Cardiac muscle cell (in vitro differentiated cells and primary cell): ENCODE measurements around the gene KCTD1. TPM values are rescaled to one million over a fixed set of nuclear protein-coding genes. Genes with fewer than 3 reads are reported as not detected.

Experiments used
- DNase-seq, 2 donors: peaks; one replicate each; pipeline versions ENCODE4 v3.0.0 to v3.0.0-alpha.2; 2010 to 2017; ENCODE audit warnings: low read depth in 1 of 2, low spot score in 1 of 2
- H3K27ac ChIP-seq: fragments of 200-600 bp; sonication (generic); 2 replicates; pipeline ENCODE4 v1.5.1; 2016
- H3K27me3 ChIP-seq: fragments of 200-600 bp; sonication (generic); 2 replicates; pipeline ENCODE4 v1.6.0; 2016; ENCODE audit warnings: control low read depth
- H3K36me3 ChIP-seq: fragments of 200-600 bp; sonication (generic); 2 replicates; pipeline ENCODE4 v1.5.1; 2016; ENCODE audit warnings: control low read depth
- H3K4me1 ChIP-seq: fragments of 200-600 bp; sonication (generic); 2 replicates; pipeline ENCODE4 v1.8.1; 2017; ENCODE audit warnings: low read depth, mild to moderate bottlenecking, mixed run types
- H3K4me3 ChIP-seq: fragments of 200-600 bp; sonication (generic); 2 replicates; pipeline ENCODE4 v1.5.1; 2016; ENCODE audit warnings: mild to moderate bottlenecking
- H3K9me3 ChIP-seq: fragments of 200-600 bp; sonication (generic); 2 replicates; pipeline ENCODE4 v1.5.1; 2017; ENCODE audit warnings: low read depth, mild to moderate bottlenecking, control low read depth
- CTCF ChIP-seq: IDR thresholded peaks from 2 replicates; pipeline ENCODE4 v1.5.1; 2012; ENCODE audit warnings: low read depth, mild to moderate bottlenecking, low read length
- polyA plus RNA-seq: library from polyadenylated mRNA; unstranded; fragments of >200 nt; fragmentation: Nextera tagmentation; extraction: Ambion mirVana; gene quantifications from 2 replicates; pipeline ENCODE4 v1.2.1, GENCODE V29; 2016
- total RNA-seq: library from RNA; depleted of rRNA; stranded (reverse); fragments of >200 nt; gene quantifications from 2 replicates; pipeline ENCODE4 v1.2.3, GENCODE V29; 2016

Gene KCTD1
- total and polyA plus RNA-seq, 2 experiments from 2014 or later: 3.9 to 23.1 TPM

GRCh38 chr18:26455639-26456038, 92.7 kb downstream of the KCTD1 start:
- H3K27me3 ChIP-seq: no peaks in the 10 kb centered on the region
- H3K36me3 ChIP-seq: peaks cover 3% of the 10 kb centered on the region
- H3K4me1 ChIP-seq: peaks cover 2% of the 10 kb centered on the region
- H3K4me3 ChIP-seq: no peak overlapping the region
- H3K9me3 ChIP-seq: no peaks in the 10 kb centered on the region
- TF ChIP-seq CTCF: no peak
- no peak for DNase-seq
- no peak overlapping the region for H3K27ac ChIP-seq

GRCh38 chr18:26454616-26455015, 93.7 kb downstream of the KCTD1 start:
- H3K4me1 ChIP-seq: no peaks in the 10 kb centered on the region
- no peaks in the 10 kb centered on the region for H3K9me3 ChIP-seq
- no peak for TF ChIP-seq CTCF
- no peak overlapping the region for H3K27ac ChIP-seq
- H3K4me3 ChIP-seq: no peak overlapping the region
- H3K36me3 ChIP-seq: peaks cover 3% of the 10 kb centered on the region
- DNase-seq: no peak
- no peaks in the 10 kb centered on the region for H3K27me3 ChIP-seq

- no peak for TF ChIP-seq CTCF
These were observed 94.2 kb downstream of the KCTD1 start for GRCh38 chr18:26454192-26454591.

GRCh38 chr18:26453386-26453901, 94.9 kb downstream of the KCTD1 start:
- Histone ChIP-seq H3K27ac (no peak overlapping the region), H3K4me1 (no peaks in the 10 kb centered on the region), H3K36me3 (peaks cover 3% of the 10 kb centered on the region), H3K9me3 (no peaks in the 10 kb centered on the region), H3K4me3 (no peak overlapping the region), H3K27me3 (no peaks in the 10 kb centered on the region)
- DNase-seq: no peak
- TF ChIP-seq CTCF: no peak

More at GRCh38 chr18:26454192-26454591, 94.2 kb downstream of the KCTD1 start:
- H3K27ac ChIP-seq: no peak overlapping the region
- peaks cover 3% of the 10 kb centered on the region for H3K36me3 ChIP-seq
- no peaks in the 10 kb centered on the region for H3K4me1 ChIP-seq
- H3K9me3 ChIP-seq: no peaks in the 10 kb centered on the region
- no peak overlapping the region for H3K4me3 ChIP-seq
- DNase-seq: no peak
- H3K27me3 ChIP-seq: no peaks in the 10 kb centered on the region

- H3K4me3 ChIP-seq: no peak overlapping the region
- DNase-seq: no peak
These were observed 97.2 kb downstream of the KCTD1 start for GRCh38 chr18:26450989-26451682.

More at GRCh38 chr18:26450989-26451682, 97.2 kb downstream of the KCTD1 start:
- H3K4me1 ChIP-seq: no peaks in the 10 kb centered on the region
- H3K27ac ChIP-seq: no peak overlapping the region
- H3K36me3 ChIP-seq: peaks cover 3% of the 10 kb centered on the region
- TF ChIP-seq CTCF: no peak
- no peaks in the 10 kb centered on the region for H3K9me3 ChIP-seq
- no peaks in the 10 kb centered on the region for H3K27me3 ChIP-seq
